Spleen (tissue), 7 donors: ENCODE results near the gene RAB11FIP4.

Experiments
- POLR2AphosphoS5 ChIP-seq, 3 donors: sonication (generic); formaldehyde crosslinking; IDR thresholded peaks; one replicate each; pipeline ENCODE4 v1.5.1; 2017; ENCODE audit warnings: antibody characterized with exemption in 3 of 3
- TF ChIP-seq, protein P1 (sequence below), 11 experiments: fragments of 200-600 bp in 7 of 11; fragments of 450-650 bp in 4 of 11; sonication (generic) in 4 of 11; IDR thresholded peaks in 8 of 11; conservative IDR thresholded peaks in 3 of 11; 1 replicate in 7 of 11; 2 replicates in 4 of 11; pipeline versions ENCODE4 v1.4.0 to v1.8.0; 2016 to 2021; ENCODE audit warnings: antibody characterized with exemption in 11 of 11, inconsistent platforms in 4 of 11, mild to moderate bottlenecking in 1 of 11
- donor health status: DM: no; HTN: no; CAD: no; lungs with moderate emphysema.
- donor health status: DM: no; HTN: no; CAD: no.
- donor health status: DM: no; HTN: no; CAD: no.

DNA sequence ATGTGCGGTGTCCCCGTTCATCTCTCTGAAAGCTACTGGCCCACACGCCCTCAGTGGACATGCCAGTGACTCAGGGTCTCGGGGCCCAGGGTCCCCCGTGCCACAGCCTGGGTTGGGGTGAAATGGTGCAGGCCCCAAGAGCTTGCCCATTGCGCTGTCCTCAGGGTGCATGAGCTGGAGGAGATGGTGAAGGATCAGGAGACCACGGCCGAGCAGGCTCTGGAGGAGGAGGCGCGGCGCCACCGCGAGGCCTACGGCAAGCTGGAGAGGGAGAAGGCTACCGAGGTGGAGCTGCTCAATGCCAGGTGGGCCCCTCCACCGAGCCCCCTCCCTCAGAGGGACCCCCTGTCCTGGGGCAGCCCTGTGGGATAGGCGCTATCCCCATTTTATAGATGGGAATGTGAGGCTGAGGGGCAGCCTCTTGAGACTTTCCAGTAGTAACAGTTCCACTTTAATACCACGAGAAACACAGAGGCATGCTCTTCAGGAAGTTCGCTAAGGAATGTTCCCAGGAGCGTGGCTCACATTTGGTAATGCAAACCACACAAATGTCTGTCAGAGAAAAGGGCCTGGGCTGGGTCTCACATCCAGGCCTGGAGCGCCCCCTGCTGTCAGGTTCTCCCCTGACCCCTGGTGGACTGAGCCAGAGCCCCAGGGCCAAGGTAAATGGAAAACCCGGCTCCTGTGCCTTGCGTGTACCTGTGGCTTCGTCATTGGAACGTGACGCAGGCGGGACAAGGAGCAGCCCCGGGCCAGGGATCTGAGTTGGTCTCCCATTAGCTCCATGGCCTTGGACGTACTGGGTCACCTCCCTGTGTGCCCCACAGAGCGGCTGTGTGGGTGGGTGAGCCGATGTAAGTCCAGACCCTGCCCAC lies 133.7 kb downstream of the RAB11FIP4 start:
- TF ChIP-seq, protein P1, sequence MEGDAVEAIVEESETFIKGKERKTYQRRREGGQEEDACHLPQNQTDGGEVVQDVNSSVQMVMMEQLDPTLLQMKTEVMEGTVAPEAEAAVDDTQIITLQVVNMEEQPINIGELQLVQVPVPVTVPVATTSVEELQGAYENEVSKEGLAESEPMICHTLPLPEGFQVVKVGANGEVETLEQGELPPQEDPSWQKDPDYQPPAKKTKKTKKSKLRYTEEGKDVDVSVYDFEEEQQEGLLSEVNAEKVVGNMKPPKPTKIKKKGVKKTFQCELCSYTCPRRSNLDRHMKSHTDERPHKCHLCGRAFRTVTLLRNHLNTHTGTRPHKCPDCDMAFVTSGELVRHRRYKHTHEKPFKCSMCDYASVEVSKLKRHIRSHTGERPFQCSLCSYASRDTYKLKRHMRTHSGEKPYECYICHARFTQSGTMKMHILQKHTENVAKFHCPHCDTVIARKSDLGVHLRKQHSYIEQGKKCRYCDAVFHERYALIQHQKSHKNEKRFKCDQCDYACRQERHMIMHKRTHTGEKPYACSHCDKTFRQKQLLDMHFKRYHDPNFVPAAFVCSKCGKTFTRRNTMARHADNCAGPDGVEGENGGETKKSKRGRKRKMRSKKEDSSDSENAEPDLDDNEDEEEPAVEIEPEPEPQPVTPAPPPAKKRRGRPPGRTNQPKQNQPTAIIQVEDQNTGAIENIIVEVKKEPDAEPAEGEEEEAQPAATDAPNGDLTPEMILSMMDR (IDR thresholded peaks at IDR 0.05 in 8 of 11, conservative IDR thresholded peaks at IDR 0.05 in 3 of 11) = peak; percentile 87 to 97 (median 94)
- TF ChIP-seq POLR2AphosphoS5 (IDR thresholded peaks at IDR 0.05) = peak in 2 of 3 donors; percentile 24 to 27
